ENCODE results near the gene DBT.

DNA sequence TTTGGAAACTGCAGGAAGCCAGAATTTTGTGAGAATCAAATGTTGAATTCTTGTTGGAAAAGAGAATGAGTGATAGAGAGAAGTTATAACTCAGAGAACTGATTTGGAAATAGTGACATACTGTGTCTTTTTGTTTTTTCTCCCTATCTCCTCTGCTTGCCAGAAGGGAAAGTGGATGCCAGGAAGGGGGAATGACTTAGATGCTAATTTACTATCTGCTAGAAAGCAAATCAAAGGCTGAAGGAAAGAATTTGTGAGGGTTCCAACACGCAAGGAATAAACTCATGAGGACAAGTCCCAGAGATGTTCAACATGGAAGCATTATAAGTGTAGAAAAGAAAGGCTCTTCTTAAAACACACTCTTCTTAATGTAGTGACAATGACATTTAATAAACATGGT is 51.0 kb downstream of the DBT start:
- TF ChIP-seq, protein P1, sequence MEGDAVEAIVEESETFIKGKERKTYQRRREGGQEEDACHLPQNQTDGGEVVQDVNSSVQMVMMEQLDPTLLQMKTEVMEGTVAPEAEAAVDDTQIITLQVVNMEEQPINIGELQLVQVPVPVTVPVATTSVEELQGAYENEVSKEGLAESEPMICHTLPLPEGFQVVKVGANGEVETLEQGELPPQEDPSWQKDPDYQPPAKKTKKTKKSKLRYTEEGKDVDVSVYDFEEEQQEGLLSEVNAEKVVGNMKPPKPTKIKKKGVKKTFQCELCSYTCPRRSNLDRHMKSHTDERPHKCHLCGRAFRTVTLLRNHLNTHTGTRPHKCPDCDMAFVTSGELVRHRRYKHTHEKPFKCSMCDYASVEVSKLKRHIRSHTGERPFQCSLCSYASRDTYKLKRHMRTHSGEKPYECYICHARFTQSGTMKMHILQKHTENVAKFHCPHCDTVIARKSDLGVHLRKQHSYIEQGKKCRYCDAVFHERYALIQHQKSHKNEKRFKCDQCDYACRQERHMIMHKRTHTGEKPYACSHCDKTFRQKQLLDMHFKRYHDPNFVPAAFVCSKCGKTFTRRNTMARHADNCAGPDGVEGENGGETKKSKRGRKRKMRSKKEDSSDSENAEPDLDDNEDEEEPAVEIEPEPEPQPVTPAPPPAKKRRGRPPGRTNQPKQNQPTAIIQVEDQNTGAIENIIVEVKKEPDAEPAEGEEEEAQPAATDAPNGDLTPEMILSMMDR (IDR thresholded peaks at IDR 0.05; ENCODE audit: poor library complexity, severe bottlenecking): no peak
- TF ChIP-seq EP300 (conservative IDR thresholded peaks at IDR 0.05; ENCODE audit: poor library complexity, severe bottlenecking) (no peak), EZH2 (IDR thresholded peaks at IDR 0.05; ENCODE audit: borderline replicate concordance, insufficient read depth, low read length, poor library complexity, severe bottlenecking) (no peak), RAD21 (conservative IDR thresholded peaks at IDR 0.05) (no peak), POLR2AphosphoS5 (IDR thresholded peaks at IDR 0.05) (no peak), SMC3 (conservative IDR thresholded peaks at IDR 0.05; ENCODE audit: poor library complexity) (no peak), MXI1 (conservative IDR thresholded peaks at IDR 0.05; ENCODE audit: poor library complexity, severe bottlenecking) (no peak), TAF1 (IDR thresholded peaks at IDR 0.05; ENCODE audit: low read depth) (no peak)
- TF ChIP-seq, protein P2, sequence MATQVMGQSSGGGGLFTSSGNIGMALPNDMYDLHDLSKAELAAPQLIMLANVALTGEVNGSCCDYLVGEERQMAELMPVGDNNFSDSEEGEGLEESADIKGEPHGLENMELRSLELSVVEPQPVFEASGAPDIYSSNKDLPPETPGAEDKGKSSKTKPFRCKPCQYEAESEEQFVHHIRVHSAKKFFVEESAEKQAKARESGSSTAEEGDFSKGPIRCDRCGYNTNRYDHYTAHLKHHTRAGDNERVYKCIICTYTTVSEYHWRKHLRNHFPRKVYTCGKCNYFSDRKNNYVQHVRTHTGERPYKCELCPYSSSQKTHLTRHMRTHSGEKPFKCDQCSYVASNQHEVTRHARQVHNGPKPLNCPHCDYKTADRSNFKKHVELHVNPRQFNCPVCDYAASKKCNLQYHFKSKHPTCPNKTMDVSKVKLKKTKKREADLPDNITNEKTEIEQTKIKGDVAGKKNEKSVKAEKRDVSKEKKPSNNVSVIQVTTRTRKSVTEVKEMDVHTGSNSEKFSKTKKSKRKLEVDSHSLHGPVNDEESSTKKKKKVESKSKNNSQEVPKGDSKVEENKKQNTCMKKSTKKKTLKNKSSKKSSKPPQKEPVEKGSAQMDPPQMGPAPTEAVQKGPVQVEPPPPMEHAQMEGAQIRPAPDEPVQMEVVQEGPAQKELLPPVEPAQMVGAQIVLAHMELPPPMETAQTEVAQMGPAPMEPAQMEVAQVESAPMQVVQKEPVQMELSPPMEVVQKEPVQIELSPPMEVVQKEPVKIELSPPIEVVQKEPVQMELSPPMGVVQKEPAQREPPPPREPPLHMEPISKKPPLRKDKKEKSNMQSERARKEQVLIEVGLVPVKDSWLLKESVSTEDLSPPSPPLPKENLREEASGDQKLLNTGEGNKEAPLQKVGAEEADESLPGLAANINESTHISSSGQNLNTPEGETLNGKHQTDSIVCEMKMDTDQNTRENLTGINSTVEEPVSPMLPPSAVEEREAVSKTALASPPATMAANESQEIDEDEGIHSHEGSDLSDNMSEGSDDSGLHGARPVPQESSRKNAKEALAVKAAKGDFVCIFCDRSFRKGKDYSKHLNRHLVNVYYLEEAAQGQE (IDR thresholded peaks at IDR 0.05; ENCODE audit: borderline replicate concordance): no peak
